Neural cell (in vitro differentiated cells): ENCODE results near the gene ITGB3.

Experiments
- EP300 ChIP-seq: fragments of 450-650 bp; conservative IDR thresholded peaks from 2 replicates; pipeline ENCODE4 v1.6.1; 2014; ENCODE audit warnings: antibody characterized with exemption, mild to moderate bottlenecking, moderate library complexity; ENCODE audit not compliant: poor library complexity, severe bottlenecking
- POLR2AphosphoS5 ChIP-seq: IDR thresholded peaks from 2 replicates; pipeline ENCODE4 v1.6.1; 2012
- TF ChIP-seq, protein P1 (sequence below): IDR thresholded peaks from 2 replicates; pipeline ENCODE4 v1.6.1; 2012; ENCODE audit warnings: borderline replicate concordance
- TF ChIP-seq, protein P2 (sequence below): fragments of 450-650 bp; IDR thresholded peaks from 2 replicates; pipeline ENCODE4 v1.5.1; 2014; ENCODE audit warnings: antibody characterized with exemption, mild to moderate bottlenecking, moderate library complexity; ENCODE audit not compliant: poor library complexity, severe bottlenecking

DNA sequence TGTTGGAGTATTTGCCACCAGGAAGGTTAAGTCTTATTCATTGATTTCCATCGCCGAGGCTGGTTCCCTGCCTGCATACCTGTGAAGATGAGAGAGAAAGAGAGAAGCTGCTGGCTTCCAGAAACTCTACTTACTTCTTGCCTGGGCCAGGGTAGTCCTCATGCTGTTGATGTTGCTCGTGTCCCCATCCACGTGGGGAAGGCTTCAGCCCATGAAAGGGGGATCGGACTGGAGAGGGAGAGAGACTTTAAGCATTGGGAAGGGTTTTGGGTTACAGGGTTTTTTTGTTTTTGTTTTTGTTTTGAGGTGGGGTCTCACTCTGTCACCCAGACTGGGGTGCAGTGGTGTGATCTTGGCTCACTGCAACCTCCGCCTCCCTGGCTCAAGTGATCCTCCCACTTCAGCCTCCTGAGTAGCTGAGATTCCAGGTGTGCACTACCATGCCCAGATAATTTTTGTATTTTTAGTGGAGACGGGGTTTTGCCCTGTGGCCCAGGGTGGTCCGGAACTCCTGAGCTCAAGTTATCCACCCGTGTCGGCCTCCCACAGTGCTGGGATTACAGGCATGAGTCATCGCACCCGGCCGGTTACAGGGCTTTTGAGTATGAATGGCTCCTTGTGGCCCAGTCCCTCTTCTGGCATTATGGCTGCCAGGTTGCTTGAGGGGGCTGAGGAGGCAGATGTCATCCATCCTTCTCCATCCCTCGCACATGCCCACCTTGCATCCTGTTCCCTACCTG, 26.6 kb downstream of the ITGB3 start:
- TF ChIP-seq, protein P1, sequence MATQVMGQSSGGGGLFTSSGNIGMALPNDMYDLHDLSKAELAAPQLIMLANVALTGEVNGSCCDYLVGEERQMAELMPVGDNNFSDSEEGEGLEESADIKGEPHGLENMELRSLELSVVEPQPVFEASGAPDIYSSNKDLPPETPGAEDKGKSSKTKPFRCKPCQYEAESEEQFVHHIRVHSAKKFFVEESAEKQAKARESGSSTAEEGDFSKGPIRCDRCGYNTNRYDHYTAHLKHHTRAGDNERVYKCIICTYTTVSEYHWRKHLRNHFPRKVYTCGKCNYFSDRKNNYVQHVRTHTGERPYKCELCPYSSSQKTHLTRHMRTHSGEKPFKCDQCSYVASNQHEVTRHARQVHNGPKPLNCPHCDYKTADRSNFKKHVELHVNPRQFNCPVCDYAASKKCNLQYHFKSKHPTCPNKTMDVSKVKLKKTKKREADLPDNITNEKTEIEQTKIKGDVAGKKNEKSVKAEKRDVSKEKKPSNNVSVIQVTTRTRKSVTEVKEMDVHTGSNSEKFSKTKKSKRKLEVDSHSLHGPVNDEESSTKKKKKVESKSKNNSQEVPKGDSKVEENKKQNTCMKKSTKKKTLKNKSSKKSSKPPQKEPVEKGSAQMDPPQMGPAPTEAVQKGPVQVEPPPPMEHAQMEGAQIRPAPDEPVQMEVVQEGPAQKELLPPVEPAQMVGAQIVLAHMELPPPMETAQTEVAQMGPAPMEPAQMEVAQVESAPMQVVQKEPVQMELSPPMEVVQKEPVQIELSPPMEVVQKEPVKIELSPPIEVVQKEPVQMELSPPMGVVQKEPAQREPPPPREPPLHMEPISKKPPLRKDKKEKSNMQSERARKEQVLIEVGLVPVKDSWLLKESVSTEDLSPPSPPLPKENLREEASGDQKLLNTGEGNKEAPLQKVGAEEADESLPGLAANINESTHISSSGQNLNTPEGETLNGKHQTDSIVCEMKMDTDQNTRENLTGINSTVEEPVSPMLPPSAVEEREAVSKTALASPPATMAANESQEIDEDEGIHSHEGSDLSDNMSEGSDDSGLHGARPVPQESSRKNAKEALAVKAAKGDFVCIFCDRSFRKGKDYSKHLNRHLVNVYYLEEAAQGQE, result no peak
- TF ChIP-seq, protein P2, sequence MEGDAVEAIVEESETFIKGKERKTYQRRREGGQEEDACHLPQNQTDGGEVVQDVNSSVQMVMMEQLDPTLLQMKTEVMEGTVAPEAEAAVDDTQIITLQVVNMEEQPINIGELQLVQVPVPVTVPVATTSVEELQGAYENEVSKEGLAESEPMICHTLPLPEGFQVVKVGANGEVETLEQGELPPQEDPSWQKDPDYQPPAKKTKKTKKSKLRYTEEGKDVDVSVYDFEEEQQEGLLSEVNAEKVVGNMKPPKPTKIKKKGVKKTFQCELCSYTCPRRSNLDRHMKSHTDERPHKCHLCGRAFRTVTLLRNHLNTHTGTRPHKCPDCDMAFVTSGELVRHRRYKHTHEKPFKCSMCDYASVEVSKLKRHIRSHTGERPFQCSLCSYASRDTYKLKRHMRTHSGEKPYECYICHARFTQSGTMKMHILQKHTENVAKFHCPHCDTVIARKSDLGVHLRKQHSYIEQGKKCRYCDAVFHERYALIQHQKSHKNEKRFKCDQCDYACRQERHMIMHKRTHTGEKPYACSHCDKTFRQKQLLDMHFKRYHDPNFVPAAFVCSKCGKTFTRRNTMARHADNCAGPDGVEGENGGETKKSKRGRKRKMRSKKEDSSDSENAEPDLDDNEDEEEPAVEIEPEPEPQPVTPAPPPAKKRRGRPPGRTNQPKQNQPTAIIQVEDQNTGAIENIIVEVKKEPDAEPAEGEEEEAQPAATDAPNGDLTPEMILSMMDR, result no peak
- TF ChIP-seq EP300 (no peak), POLR2AphosphoS5 (no peak)
